HG03432 (cell line): ENCODE results near the gene VAC14.
"Not testable (repeated sequence)": the region's sequence is repeated elsewhere in the genome, so short reads cannot be mapped to it uniquely, and the experiment has no call there.

Experiments used
- ATAC-seq: cut with Tn5 transposase; IDR thresholded peaks from one replicate; pipeline ENCODE4 v1.9.1; 2021; ENCODE audit warnings: mild to moderate bottlenecking, moderate library complexity; ENCODE audit not compliant: unreplicated experiment

VAC14 gene

DNA sequence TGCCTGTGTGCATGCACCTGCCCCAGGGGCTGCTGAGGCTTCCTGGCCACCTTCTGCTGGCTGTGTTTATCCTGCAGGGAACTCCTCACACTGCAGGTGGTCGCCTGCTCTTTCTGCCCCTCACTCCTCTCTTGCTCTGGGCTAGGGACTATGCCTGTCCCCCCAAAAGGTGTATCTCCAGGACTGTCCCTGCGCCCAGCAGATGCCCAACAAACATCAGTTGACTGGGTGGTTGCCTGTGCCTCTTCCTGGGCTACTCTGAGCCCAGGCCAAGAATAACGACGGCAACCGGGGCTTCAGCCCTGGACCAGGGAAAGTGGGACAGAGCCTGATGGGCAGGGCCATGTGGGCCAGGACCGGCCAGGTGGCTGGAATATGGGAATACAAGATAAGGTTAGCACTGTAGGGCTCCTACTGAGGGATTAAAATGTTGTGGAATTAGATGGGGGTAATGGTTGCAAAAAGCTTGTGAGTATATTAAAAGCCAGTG lies 55.4 kb downstream of the VAC14 start:
- no peak for ATAC-seq

DNA sequence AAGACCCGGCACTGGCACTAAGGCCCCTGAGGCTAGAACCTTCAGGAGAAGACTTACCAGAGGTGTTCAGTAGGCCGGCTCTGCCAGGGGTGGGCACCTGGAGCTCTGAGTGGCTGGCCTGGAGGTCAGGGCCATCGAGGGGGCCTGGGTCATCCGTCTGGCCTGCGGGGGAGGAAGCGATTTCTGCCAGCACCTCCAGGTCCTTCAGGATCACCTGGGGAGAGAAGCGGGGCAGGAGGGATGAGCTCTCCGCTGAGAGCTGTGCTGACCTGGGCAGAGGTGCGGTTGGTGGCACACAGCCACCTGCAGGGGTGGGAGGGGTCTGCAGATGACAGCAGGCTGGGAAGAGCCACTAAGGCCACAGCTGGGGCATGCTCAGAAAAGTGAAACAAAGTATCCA lies 56.6 kb downstream of the VAC14 start:
- ATAC-seq, result no peak

DNA sequence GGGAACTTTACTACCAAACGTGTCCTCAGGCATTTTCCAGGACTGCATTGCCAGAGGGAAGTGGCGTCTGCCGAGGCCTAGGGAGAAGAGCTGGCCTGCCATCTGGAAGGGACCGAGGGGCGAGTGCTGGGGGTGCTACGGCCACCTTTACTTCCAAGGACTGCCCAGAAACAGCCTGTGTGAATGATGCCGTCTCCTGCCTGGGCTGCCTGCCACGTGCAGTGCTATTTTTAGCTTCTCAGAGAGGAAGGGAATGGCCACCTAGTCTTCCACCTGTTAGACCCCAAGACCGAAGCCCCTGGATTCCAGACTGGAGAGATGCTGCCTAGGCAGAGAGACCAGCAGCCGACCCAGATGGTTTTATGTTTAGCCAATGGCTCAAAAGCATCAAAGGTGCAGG lies 57.2 kb downstream of the VAC14 start:
- no peak for ATAC-seq

DNA sequence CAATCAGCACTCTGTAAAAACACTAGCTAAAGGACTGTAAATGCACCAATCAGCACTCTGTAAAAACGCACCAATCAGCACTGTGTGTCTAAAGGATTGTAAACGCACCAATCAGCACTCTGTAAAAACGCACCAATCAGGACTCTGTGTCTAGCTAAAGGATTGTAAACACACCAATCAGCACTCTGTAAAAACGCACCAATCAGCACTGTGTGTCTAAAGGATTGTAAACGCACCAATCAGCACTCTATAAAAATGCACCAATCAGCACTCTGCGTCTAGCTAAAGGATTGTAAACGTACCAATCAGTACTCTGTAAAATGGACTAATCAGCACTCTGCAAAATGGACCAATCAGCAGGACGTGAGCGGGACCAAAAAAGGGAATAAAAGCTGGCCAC lies 58.0 kb downstream of the VAC14 start:
- ATAC-seq, result not testable (repeated sequence)

DNA sequence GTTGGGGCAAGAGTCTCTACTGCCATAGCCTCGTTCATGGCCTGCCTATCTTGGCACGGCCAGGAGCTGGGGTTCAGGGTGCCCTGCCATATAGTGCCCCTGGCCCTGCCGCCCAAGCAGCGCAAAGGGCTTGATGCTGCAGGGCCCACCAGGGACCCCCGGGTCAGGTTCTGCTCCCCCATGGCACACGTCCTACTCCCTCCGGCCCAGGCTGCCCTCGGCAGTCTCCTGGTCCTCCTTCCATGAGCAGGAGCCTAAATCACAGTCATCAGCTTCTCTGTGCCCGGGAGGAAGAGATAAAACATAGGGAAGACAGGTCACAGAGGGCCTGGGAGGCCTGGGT lies 59.2 kb downstream of the VAC14 start:
- ATAC-seq, result no peak

DNA sequence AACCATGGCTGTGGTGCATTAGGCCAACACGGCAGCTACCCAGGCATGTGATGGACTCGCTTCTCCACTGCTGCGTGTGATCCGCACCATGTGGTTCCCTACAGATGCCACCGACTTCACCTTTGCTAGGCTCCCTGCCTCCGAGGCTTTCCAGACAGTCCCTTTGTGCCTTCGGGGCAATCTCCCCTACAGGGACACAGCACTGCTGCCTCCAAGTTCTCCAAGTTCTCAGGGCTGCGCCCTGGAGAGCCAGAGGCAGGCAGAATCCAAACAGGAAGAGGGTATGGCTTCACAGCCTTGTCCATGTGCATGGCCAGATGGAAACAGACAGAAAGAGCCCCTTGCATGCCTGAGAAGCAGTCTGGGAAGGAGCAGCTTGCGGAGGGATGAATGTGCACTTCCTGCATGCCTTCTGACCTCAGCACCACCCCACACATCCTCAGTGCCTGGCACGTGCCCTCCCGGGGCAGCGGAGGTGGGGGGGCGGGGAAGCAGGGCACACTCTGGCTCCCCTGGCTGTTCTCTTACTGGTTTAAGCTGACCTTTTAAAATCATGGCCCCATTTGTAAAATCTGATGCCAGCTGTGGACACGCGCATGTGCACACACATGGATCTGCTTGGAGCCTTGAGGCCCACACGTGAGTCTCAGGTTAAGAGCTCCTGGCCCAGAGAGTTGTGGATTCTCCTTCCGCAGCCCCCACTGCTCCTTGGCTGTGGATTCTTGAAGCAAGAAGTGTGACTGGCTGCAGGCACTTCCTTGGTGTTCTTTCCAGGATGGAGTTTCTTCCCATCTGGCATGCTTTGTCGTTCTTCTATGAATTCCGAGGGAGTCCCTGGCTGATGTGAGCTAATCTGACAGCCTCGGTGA lies 59.8 kb downstream of the VAC14 start:
- ATAC-seq, result no peak

DNA sequence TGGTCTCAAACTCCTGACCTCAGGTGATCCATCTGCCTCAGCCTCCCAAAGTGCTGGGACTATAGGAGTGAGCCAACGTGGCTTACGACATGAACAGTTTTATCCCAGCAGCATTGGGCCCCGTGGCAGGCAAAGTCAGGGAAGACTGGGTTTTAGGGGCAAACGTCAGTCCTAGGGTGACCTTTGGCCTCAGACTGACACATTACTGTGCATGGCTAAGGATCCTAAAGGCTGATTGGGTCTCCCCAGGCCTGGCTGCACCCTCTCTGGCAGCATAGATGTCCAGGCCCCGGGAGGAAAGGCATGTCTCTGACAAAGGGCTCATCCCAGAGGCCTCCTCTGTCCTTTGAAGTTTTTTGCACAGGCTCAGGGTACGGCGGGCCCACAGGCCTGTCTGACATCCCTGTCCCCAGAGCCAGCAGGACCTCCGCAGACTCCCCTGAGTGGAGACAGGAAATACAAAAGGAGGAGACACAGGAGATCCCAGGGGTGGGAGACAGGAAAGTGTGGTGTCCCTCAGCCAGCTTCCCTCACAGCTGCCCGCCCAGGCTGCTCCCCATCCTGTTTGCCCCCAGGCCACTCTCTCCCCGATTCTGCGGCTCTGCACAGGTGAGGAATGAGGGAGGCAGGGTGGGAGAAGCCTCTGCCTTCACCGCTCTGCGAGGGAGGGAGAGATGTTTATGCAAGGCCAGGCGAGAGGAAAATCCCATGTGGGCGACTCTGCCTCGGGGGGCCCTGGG lies 60.6 kb downstream of the VAC14 start:
- no peak for ATAC-seq

DNA sequence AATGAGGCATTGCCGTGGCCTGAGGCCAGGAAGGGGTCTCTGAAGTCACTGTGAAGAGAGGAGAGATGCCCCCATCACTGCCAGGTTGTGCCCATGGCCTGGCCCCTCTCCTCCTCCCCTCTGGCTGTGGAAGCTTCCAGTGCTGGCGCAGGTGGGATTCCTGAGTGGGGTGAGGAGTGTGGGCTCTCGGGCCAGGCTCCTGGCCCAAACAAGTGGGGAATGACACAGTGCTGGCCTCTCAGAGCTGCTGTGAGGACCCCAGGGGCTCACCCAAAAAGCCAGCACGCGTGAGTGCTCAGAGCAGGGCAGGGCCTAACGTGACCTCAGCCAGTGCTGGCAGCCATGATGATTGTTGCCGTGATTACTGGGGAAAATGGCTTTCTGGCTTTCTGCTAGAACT lies 61.6 kb downstream of the VAC14 start:
- ATAC-seq, result no peak

DNA sequence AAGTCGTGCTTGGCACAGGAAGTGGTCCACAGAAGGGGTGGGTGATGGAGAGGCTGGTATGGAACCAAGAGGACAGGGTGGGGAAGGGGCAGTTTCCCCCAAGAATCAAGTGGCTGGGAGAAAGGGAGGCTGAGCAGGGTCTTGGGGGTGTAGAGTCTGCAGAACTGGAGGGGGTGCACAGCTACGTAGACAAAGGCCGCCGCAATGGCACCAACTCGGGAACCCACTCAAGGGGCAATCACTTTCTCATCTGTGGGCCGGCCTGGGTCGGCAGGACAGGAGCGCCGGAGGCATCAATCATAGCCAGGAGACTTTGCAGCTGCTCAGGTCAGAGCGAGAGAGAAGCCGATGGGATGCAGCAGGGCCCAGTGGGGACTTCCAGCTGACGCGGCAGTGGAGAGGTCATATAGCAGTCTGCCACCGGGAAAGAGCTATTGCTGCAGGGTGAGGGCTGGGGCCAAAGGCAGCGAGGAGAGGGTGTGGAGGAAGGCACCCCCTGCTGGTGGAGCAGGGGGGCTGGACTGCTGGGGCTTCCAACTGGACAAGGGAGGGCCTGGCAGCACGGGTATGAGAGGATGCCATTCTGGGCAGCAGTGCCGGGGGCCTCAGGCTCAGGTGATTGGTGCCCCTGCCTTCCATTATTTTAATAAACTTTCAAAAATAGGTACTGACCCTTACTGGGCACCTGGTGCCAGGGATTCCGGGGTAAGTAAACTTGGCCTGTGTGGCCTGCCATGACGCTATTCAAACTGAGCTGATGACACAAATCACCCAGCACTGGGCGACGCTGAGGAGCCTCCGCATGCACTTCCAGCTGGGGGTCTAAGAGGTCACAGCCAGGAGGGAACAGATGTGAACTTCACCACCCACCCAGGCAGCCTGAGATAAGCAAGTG lies 62.6 kb downstream of the VAC14 start:
- no peak for ATAC-seq

DNA sequence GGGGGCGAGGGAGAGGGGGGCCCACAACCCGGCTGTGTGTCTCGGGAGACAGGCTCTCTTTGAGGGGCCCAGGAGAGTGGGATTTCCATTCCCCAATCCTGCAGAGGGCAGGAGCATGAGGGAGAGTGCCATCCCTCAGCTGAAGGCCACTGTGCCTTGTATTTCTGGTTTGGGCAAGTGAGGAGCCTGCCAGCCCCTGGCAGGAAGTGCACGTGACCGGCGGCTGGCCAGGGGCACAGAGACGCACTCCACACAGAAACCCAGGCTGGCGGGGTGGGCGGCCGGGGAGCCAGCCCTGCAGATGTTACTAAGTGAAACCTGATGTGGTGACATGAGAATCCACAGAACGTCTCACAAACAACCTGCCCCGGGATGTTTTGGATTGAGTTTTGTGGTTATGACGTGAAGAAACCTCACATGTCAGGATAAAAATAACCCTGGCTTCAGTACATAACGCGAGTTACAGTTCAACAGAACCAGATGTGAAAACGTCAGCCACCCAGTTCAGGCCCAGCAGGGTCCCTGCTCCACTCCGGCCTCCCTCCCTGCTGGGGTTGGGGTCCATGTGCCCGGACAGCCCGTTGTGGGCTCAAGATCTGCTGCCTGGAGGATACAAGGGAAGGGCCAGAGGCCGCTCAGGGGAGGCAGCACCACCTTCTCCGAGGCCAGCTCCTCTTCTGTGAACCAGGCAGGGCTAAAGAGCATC lies 63.4 kb downstream of the VAC14 start:
- ATAC-seq, result peak; percentile 87

DNA sequence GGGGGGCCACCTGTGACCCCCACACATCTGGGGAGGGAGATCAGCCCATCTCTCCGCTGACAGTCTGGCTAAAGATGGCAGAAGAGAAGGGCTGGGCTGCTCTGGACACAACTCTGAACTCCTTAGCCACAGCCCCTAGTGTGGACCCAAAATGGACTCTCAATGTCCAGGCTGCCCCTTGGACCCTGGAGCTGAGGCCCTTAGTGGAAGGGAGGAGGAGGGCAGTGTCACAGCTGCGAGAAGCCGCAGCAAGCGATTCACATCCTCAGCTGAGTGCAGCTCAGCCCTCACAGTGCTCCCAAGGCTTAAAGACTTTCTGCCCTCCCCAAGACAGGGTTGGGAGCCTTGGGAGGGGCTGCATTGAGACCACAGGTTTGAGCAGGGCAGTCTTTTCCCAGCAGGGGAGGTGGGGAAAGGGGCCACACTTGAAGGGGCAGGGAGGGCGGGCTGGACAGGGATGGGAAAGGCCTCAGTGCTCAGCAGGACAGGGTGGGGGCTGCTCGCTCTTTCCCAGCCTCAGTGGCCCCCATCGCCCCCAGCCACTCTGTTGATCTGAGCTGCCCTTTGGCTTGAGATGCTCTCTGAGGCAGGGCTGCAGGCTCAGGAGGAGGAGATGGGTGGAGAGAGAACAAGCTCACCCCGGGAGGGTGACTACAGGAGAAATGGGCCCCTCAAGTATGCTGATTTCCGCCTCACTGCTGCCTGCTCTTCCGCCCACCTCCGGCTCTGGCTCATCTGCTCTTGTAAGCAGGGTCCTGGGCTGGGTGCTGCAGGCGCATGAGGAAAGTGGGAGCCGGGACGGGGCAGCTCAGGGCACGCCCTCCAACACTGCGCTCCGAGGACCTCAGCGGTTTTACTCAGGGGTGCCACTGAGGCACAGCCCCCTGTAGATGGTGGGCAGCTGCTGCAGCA lies 64.2 kb downstream of the VAC14 start:
- peak; percentile 4 for ATAC-seq

DNA sequence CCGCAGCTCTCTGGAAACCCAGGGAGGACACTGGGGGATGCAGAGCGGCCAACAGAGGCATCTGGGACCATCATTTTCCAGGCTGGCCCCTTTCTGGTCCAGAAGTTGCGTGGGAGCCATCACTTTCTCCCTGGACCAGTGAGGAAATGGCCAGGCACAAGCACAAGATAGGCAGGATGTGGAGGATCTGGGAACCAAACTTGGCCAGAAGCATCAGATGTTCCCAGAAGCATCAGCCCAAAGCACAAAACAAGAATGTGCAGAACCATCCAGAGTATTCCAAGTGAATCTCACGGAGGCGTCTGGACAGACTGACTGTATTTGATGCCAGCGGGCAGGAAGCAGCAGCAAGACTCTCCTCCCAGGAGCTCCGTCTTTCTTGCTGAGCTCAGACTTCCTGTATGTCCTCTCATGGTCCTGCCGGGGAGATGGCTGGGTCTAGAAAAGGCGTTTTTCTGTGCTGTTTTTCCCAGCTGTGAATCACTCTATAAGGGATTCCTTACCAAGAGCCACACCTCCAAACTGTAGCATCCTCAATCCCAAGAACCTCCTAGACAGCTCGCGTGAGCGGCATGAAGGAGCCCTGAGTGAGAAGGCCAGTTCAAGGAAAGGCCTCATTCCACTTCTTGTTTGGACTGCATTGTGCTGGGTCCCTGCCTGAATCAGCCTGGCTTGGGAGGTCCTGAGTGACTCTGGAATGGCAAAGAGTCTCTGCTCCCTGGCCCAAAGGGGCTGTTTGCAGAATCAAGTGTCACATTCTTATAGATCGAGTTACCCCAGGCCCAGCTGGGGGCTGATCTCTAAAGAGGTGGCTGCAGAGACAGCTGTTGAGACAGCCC lies 65.6 kb downstream of the VAC14 start:
- ATAC-seq, result no peak

DNA sequence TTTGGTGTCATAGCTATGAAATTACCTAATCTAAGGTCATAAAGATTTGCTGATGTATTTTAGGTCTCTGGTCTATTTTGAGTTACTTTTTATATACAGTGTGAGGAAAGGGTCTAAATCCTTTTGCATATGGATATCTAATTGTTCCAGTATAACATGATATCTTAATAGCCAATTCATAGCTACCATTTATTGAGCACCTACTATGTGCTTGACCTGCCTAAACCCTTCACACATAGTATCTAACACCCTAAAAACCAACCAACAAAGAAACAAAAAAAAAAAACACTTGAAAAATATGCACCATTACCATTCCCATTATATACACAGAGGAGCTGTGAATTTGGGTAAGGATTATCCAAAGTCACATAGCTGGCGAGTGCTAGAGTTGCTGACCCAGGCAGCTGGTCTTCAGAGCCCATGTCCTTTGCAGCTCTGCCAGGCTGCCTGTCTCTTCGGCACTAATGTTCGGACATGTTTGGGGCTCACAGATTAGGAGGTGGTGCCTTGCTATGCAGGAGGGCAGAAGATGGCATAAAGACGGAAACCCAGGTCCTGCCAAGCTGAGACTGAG lies 66.3 kb downstream of the VAC14 start:
- ATAC-seq, result no peak

DNA sequence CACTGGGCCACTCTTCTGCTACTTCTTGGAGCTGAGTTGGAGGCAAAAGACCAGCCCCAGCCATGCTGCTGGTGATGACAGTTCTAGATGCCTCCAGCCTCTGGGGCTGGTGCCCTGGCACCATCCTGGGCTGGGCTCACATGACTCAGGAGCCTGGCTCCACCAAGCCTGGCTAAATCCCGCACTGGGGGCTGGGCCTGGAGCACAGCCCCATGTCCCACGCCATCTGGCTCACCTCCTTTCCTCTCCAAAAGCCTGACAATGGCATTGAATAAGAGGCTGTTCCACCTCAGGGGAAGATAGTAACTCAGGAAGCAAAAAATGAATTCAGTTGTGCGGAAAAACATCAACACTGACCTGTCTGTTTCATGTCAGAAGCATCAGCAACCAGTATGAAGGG lies 70.0 kb downstream of the VAC14 start:
- ATAC-seq, result no peak

DNA sequence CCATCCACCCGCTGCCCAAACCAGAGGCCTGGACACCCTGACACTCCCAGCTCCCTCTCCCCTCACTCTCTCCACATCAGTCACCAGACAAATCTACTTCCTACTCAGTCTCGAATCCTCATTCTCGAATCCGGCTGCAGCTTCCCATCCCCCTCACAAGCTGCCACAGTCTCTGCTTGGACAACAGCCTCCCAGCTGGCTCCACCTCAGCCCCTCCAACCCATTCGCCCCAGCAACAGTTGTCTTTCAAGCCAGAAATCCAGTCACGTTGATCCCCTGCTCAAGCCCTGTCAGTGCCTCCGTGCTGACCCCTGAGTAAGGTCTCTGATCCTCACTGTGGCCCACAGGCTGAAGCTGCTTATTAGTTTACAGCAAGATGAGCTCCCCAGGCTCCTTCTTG lies 70.9 kb downstream of the VAC14 start:
- ATAC-seq, result no peak

DNA sequence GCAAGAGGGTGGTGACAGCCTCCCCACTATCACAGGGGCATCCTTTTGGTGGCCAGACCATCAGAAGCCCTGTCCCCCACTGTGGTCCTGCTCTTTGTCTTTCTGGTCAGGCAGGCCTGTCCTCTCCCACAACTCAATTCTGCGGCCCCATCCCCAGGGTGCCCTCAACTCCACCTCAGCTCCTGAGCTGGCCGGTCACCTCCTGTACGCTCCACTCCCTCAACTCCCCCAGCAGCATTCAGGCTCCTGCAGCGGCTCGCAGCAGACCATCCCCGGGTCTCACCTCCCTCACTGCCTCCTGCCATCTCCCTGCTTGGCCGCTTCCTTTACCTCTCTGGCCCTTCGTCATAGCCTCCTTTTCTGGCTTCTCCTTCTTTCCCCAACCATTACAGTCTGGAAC lies 71.7 kb downstream of the VAC14 start:
- no peak for ATAC-seq

DNA sequence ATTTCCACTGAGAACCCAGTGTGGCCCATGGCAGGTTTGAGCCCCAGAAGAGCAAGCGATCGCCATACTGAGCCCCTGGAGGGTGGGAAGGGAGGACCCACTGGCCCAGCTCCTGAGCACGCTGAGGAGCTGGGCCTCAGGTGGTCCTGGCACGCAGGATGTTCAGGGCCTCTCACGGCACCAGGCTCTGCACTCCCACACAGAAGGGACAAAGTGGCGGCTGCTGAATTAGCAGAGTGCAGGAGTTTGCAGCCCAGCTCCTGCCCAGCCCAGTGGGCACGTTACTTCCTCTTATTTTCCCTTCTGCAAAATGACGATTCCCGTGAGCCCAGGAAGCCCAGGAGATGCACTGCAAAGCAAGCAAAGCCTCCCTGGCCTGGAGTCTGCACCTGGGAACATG lies 72.8 kb downstream of the VAC14 start:
- ATAC-seq, result no peak

DNA sequence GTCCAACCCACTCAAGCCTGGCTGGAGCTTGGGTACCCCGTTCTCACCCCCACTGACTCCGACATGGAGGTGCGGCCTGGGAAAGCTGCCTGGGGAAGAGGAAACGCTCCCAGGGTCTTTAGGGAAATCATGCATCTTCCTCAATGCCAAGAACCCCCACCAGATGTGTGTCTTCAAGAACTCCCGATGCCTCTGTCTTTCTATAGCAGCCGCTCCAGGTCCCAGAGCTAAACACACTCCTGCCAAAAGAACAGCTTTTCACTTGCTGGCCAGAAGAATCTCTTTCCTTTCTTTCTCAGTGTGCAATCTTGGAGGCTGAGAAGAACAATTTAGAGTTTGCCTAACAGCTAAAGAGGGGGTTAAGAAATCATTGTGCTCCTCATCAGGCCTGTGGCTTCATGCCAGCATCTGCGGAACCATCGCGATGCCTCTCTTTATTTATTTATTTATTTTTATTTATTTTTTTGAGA lies 74.0 kb downstream of the VAC14 start:
- ATAC-seq, result no peak
